ENCODE measurements around the gene TCTA. TPM values are rescaled to one million over a fixed set of nuclear protein-coding genes. Genes with fewer than 3 reads are reported as not detected.
"Not testable (repeated sequence)": the region's sequence is repeated elsewhere in the genome, so short reads cannot be mapped to it uniquely, and the experiment has no call there.

TCTA gene, protein sequence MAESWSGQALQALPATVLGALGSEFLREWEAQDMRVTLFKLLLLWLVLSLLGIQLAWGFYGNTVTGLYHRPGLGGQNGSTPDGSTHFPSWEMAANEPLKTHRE
- total RNA-seq (ENCODE audit: insufficient read depth, low replicate concordance), result 10.1 TPM

DNA sequence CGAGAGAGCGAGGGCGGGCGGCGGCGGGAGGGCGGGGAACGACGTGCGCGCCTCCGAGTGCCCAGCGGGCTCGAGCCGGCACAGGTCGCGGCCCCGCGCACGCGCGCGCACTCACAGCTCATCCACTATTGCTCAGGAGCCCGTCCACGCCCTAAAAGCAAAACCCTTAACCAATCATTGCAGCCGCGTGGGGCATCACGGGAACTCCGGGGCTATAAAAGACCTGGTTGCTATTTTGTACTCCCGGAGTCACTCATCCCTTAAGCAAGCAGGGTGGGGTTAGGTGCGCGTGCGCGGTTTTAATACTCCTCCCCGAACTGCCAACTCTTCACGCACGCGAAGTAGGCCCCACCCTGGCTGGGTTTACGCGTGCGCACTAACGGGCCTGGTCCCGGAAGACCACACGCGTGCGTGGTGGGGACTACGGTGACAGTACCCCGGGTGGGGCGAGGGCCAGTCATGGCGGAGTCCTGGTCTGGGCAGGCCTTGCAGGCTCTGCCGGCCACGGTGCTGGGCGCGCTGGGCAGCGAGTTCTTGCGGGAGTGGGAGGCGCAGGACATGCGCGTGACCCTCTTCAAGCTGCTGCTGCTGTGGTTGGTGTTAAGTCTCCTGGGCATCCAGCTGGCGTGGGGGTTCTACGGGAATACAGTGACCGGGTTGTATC is at the start of gene TCTA, which contains the start of gene RHOA:
Gene TCTA, plus strand, starts transcription at position 456 of the 664 bp plus-strand sequence. Its CDS starts 4 bp downstream, at position 460.
Gene RHOA, minus strand, starts transcription at position 9 of the 664 bp plus-strand sequence. CDS start 36,387 bp downstream, outside the sequence.
- DNase-seq (ENCODE audit: low spot score), result peak; percentile 100

DNA sequence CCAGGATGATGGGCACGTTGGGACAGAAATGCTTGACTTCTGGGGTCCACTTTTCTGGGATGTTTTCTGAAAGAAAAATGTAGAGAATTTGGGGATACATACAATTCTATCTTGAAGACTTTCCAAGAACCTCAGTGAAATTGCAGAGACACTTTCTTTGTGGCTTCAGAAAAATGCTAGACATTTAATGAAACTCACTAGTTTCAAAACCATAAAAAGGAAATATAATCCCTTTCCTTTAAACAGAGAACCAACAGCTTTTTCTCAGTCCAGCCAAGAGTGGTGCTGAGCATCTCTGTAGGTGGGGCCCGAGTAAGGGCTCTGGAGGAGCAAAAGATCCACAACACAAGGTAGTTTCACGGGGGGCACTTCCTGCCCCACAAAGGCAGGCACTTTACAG is 49.7 kb upstream of the TCTA start:
- no peak for DNase-seq (ENCODE audit: low spot score)

- no peak for DNase-seq (ENCODE audit: low spot score)
Observed at GRCh38 chr3:49370585-49371290, 41.5 kb upstream of the TCTA start.

- no peak for DNase-seq (ENCODE audit: low spot score)
Observed at GRCh38 chr3:49371946-49372345, 40.3 kb upstream of the TCTA start.

DNA sequence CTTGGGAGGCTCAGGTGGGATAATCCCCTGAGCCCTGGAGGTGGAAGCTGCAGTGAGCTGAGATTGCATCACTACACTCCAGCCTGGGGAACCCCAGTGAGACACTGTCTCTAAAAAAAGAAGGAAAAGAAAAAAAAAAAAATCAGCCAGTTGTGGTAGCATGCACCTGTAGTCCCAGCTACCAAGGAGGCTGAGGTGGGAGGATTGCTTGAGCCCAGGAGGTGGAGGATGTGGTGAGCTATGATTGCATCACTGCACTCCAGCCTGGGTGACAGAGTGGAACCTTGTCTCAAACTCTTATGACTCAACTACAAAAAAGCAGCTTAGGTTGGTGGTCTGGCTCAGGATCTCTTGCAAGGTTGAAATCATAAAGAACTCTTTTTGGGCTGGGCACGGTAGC is 34.7 kb upstream of the TCTA start:
- no peak for DNase-seq (ENCODE audit: low spot score)

- DNase-seq (ENCODE audit: low spot score), result peak; percentile 16
Observed at GRCh38 chr3:49378249-49378895, 33.9 kb upstream of the TCTA start.

- no peak for DNase-seq (ENCODE audit: low spot score)
Observed at GRCh38 chr3:49383387-49383786, 28.8 kb upstream of the TCTA start.

DNA sequence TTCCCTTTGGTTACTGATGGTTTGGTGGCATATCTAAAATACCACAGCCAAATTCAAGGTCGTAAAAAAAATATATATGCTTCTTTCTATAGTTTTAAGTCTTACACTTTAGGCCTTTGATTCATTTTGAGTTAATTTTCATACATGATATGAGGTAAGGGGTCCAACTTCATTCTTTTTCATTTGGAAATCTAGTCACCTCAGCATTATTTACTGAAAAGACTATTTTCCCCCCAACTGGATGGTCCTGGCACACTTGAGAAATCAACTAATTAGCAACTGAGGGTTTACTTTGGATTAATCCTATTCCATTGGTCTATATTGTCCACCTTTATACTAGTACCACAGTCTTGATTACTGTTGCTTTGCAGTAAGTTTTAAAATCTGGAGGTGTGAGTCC is 26.6 kb upstream of the TCTA start:
- no peak for DNase-seq (ENCODE audit: low spot score)

- no peak for DNase-seq (ENCODE audit: low spot score)
Observed at GRCh38 chr3:49386056-49386756, 26.0 kb upstream of the TCTA start.

DNA sequence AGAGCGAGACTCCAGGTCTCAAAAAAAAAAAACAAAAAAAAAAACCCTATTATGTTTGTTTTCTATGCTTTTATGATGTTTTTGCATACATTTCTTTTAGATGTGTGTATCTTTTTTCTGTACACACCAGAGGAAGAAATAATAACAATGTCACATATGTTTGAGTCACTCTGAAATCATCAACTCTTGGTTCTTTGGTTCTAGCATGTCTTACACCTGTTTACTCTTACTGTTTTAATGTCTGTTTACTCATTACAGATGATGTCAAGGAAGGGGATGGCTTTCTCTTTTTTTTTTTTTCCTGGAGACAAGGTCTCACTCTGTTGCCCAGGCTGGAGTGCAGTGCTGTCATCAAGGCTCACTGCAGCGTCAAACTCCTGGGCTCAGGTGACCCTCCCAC is 24.5 kb upstream of the TCTA start:
- no peak for DNase-seq (ENCODE audit: low spot score)

GRCh38 chr3:49388289-49388820 is 23.9 kb upstream of the TCTA start:
- DNase-seq (ENCODE audit: low spot score), result no peak

DNA sequence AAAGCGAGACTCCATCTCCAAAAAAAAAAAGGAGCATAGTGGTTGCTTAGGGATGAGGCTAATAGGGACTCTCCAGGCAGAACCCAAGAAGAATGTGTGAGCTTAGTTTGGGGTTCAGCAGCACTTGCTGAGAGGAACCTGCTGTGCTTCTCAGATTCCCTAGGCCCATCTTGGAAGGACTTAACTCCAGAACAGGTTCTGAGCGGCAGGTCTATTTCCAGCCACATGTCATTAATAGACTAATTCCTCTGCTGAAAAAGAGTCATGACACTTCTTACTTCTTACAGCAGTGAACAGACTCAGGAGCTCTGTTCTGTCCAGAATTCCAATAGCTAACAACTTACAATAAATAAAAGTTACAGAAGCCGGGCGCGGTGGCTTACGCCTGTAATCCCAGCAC is 22.9 kb upstream of the TCTA start:
- no peak for DNase-seq (ENCODE audit: low spot score)

DNA sequence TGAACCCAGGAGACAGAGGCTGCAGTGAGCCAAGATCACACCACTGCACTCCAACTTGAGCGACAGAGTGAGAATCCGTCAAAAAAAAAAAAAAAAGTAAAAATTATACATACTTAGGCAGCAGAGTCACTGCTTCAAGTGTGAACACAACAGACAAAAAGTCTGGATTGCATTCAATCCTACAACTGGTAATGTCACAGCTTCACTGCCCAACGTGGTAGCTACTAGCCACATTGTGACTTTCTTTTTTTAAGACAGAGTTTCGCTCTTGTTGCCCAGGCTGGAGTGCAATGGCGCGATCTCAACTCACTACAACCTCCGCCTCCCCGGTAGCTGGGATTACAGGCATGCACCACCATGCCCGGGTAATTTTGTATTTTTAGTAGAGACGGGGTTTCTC is 20.9 kb upstream of the TCTA start:
- DNase-seq (ENCODE audit: low spot score), result not testable (repeated sequence)

DNA sequence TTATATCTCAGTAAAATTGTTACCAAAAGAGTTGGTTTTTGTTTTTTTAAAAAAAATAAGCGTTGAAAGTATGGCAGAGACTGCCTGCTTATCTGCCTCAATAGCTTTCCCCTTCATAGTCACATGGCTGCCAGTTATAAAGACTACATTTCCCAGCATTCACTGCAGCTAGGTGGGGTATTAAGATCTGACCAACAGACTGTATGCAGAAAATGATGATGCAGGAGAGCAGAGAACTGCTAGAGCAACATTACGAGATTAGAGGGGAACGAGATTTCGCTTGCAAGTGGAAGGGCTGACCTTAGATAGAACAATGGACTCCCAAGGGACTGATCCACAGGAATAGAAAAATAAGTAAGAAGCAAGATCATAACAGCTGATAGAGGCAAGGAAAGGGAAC is 14.8 kb upstream of the TCTA start:
- DNase-seq (ENCODE audit: low spot score), result peak; percentile 36

GRCh38 chr3:49399461-49399860 is 12.8 kb upstream of the TCTA start:
- no peak for DNase-seq (ENCODE audit: low spot score)

DNA sequence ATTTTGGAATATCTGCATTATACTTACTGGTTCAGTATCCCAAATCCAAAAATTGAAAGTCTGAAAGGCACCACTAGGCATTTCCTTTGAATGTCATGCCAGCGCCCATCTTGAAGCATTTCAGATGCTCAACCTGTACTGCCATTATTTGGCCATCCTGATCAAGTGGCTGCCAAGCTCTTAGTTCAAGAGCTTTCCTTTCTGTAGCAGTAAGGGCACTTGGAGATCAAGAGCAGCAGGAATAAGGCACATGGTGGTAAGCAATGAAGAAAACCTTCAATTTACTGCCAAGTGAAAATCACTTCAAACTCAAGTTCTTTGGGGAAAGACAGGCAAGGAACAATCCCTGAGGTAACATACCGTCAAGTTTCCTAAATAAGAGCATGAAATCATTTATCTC is 10.5 kb upstream of the TCTA start:
- no peak for DNase-seq (ENCODE audit: low spot score)

DNA sequence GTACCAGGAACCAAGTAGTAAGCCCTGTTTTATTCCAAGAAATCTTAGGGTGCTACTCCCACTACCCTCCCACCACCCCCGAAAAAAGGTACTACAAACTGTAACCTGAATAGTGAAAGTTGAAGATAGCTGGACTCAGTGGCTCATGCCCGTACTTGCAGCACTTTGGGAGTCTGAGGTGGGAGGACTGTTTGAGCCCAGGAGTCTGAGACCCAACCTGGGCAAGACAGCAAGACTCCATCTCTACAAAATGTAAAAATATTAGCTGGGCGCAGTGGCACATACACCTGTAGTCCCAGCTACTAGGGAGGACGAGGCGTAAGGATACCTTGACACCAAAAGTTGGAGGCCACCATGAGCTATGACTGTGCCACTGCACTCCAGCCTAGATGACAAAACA is 8.3 kb upstream of the TCTA start:
- no peak for DNase-seq (ENCODE audit: low spot score)

GRCh38 chr3:49405570-49405969 is 6.7 kb upstream of the TCTA start:
- DNase-seq (ENCODE audit: low spot score), result not testable (repeated sequence)

DNA sequence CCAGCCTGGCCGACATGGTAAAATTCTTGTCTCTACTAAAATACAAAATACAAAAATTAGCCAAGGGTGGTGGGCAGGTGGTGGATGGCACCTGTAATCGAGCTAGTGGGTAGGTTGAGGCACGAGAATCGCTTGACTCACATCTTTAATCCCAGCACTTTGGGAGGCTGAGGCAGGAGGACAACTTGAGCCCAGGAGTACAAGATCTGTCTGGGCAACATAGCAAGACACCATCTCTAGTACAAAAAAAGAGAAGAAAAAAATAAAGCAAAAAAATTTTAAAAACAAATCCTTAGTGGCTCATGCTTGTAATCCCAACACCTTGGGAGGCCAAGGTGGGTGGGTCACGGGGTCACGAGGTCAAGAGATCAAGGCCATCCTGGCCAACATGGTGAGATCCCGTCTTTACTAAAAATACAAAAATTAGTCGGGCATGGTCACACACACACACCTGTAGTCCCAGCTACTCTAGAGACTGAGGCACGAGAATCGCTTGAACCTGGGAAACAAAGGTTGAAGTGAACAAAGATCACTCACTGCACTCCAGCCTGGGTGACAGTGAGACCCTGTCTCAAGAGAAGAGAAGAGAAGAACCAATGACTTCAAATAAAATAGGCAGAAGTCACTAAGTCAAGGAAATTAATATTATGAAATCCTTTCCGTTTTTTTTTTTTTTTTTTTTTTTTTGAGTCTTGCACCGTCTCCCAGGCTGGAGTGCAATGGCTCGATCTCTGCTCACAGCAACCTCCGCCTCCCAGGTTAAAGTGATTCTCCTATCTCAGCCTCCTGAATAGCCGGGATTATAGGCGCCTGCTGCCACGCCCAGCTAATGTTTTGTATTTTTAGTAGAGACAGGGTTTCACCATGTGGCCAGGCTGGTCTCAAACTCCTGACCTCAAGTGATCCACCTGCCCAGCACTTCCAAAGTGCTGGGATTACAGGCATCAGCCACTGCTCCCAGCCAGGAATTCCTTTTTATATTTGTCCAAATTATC is 5.4 kb upstream of the TCTA start:
- DNase-seq (ENCODE audit: low spot score), result no peak
